Measurements from ENCODE around the gene SMTNL2. TPM values are rescaled to one million over a fixed set of nuclear protein-coding genes. Genes with fewer than 3 reads are reported as not detected.
"Not testable (repeated sequence)": the region's sequence is repeated elsewhere in the genome, so short reads cannot be mapped to it uniquely, and the experiment has no call there.

The SMTNL2 gene
- total RNA-seq, 6 experiments from 2014 or later = 0.12 to 0.25 (median 0.14) TPM; not detected in 3

DNA sequence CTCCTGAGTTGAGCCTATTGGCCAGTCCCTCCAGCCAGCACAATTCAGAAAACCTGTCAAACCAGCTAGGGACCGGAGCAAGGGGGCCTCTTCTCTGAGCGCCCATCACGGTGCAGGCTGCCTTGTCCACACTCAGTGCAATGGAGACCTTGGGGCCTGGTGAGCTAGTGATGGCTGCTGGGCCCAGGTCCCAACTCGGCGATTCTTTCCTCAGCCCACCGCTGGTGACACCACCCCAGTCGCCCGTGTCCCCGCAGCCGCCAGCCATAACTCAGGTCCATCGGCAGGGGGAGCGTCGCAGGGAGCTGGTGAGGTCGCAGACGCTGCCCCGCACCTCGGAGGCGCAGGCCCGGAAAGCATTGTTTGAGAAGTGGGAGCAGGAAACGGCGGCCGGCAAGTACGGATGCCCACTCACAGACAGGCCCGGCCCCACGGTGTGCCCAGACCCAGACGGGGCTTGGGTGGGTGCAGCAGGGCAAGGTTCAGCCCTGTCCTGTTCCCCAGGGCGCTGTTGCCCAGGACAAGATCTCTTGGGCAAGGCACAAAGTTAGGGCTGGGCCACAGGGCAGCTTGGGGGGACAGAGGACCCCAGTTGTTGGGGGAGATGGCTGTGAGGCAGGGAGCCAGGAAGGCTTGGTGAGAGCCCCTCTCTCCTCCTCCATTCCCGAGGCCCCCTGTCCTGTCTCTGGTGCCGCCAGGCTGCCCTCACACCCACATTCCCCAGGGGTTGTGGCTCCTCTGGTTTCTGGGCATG, 10.8 kb downstream of the SMTNL2 start:
- Histone ChIP-seq H3K4me3 (no peak overlapping the region), H3K4me1 (no peaks in the 10 kb centered on the region), H3K27ac (no peak overlapping the region), H3K36me3 (no peaks in the 10 kb centered on the region), H3K27me3 (no peaks in the 10 kb centered on the region), H3K9me3 (no peaks in the 10 kb centered on the region)
- intact Hi-C loops (cut with DNase I) = no loop called here
- WGBS (ENCODE audit: insufficient coverage, low coverage, low lambda C conversion rate, missing lambda C conversion rate) = 31% methylated on average over 11 of the region's 29 CpGs
- peak in 1 of 3 donors; percentile 47 for DNase-seq
- ATAC-seq = peak in 3 of 4 donors; percentile 37 to 57 (median 52)
- TF ChIP-seq, protein P1, sequence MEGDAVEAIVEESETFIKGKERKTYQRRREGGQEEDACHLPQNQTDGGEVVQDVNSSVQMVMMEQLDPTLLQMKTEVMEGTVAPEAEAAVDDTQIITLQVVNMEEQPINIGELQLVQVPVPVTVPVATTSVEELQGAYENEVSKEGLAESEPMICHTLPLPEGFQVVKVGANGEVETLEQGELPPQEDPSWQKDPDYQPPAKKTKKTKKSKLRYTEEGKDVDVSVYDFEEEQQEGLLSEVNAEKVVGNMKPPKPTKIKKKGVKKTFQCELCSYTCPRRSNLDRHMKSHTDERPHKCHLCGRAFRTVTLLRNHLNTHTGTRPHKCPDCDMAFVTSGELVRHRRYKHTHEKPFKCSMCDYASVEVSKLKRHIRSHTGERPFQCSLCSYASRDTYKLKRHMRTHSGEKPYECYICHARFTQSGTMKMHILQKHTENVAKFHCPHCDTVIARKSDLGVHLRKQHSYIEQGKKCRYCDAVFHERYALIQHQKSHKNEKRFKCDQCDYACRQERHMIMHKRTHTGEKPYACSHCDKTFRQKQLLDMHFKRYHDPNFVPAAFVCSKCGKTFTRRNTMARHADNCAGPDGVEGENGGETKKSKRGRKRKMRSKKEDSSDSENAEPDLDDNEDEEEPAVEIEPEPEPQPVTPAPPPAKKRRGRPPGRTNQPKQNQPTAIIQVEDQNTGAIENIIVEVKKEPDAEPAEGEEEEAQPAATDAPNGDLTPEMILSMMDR (IDR thresholded peaks at IDR 0.05) = peak in 3 of 4 donors; percentile 12 to 22 (median 21)
- TF ChIP-seq POLR2A (IDR thresholded peaks at IDR 0.05) = no peak

DNA sequence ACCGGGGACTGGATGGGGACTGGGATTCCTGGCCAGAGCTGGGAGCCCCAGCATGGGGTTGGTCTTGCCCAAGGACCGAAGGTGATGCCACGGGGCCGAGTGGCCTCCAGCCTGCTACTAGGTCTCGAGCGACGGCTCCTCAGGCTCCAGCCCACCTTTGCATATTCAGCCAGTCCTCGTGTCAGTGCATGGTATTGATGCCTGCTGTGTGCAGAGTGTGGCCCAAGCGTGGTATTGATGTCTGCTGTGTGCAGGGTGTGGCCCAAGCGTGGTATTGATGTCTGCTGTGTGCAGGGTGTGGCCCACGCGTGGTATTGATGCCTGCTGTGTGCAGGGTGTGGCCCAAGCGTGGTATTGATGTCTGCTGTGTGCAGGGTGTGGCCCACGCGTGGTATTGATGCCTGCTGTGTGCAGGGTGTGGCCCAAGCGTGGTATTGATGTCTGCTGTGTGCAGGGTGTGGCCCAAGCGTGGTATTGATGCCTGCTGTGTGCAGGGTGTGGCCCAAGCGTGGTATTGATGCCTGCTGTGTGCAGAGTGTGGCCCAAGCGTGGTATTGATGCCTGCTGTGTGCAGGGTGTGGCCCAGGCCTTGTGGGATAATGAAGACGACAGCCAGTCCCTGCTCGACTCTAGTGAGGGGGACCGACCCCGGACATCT, 11.5 kb downstream of the SMTNL2 start:
- H3K9me3 ChIP-seq; H3K27ac ChIP-seq; intact Hi-C loops (cut with DNase I); ATAC-seq; H3K27me3 ChIP-seq; H3K4me1 ChIP-seq; H3K36me3 ChIP-seq; DNase-seq; H3K4me3 ChIP-seq: not testable (repeated sequence)
- 100% methylated on average over 2 of the region's 23 CpGs for WGBS (ENCODE audit: insufficient coverage, low coverage, low lambda C conversion rate, missing lambda C conversion rate)

DNA sequence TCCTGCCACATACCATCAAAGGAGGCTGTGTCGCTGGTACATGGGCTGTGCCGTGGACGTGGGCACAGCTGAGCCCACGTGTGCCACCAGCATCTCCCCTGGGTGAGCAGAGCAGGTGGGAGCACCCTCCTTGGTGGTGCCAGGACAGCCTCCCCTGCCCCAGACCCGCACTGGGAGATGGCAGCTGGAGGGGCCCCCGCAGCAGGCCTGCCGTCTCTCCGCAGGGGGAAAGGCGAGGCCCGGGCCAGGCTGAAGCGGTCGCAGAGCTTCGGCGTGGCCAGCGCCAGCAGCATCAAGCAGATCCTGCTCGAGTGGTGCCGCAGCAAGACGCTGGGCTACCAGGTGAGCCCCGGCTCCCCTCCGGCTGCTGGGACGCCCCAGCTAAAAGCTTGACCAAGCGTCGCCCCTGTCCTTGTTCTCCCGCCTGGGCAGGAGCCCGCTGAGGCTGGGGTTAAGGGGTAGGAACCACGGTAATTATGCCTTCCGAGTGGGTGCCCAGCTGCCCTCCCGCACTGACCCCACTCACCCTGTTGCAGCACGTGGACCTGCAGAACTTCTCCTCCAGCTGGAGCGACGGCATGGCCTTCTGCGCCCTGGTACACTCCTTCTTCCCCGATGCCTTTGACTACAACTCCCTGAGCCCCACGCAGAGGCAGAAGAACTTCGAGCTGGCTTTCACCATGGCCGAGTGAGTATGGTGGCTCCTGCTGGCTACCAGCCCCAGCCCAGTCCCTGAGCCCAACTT, 12.5 kb downstream of the SMTNL2 start:
- no peak for DNase-seq
- H3K36me3 ChIP-seq = no peaks in the 10 kb centered on the region
- intact Hi-C loops (cut with DNase I) = no loop called here

GRCh38 chr17:4597975-4598374, 13.6 kb downstream of the SMTNL2 start:
- Histone ChIP-seq H3K27ac (no peak overlapping the region), H3K4me1 (no peaks in the 10 kb centered on the region), H3K27me3 (no peaks in the 10 kb centered on the region), H3K4me3 (no peak overlapping the region), H3K9me3 (no peaks in the 10 kb centered on the region), H3K36me3 (no peaks in the 10 kb centered on the region)
- DNase-seq = no peak
- WGBS (ENCODE audit: insufficient coverage, low coverage, low lambda C conversion rate, missing lambda C conversion rate) = no CpG with 5 or more reads among the region's 13 CpGs
- no peak for ATAC-seq
- no peak for TF ChIP-seq POLR2A (IDR thresholded peaks at IDR 0.05)
- TF ChIP-seq, protein P1 (IDR thresholded peaks at IDR 0.05) = no peak
- intact Hi-C loops (cut with DNase I) = no loop called here

More for the DNA sequence above, 12.5 kb downstream of the SMTNL2 start:
- Histone ChIP-seq H3K4me1 (no peaks in the 10 kb centered on the region), H3K4me3 (no peak overlapping the region), H3K27ac (no peak overlapping the region), H3K9me3 (no peaks in the 10 kb centered on the region), H3K27me3 (no peaks in the 10 kb centered on the region)
- TF ChIP-seq POLR2A (IDR thresholded peaks at IDR 0.05) = no peak
- TF ChIP-seq, protein P1 (IDR thresholded peaks at IDR 0.05) = no peak
- 80% methylated on average over 6 of the region's 36 CpGs for WGBS (ENCODE audit: insufficient coverage, low coverage, low lambda C conversion rate, missing lambda C conversion rate)
- ATAC-seq = no peak

All from right lobe of liver (tissue), 6 donors.